Vagina (tissue), 2 donors: ENCODE measurements around the gene MTAP.

Experiments used
- CTCF ChIP-seq, 3 experiments: fragments of 450-650 bp in 2 of 3; fragments of 200-600 bp in 1 of 3; sonication (generic) in 1 of 3; IDR thresholded peaks; one replicate each; pipeline ENCODE4 v1.5.1; 2017 to 2019; ENCODE audit warnings: antibody characterized with exemption in 3 of 3, mild to moderate bottlenecking in 2 of 3, moderate library complexity in 2 of 3
- POLR2A ChIP-seq, 2 donors: fragments of 450-650 bp; IDR thresholded peaks; one replicate each; pipeline ENCODE4 v1.6.1; 2017; ENCODE audit warnings: antibody characterized with exemption in 2 of 2, mild to moderate bottlenecking in 2 of 2, moderate library complexity in 2 of 2
- POLR2AphosphoS5 ChIP-seq, 2 donors: sonication (generic); formaldehyde crosslinking; IDR thresholded peaks; one replicate each; pipeline ENCODE4 v1.9.0; 2017; ENCODE audit warnings: antibody characterized with exemption in 2 of 2, mild to moderate bottlenecking in 2 of 2, low read depth in 1 of 2; ENCODE audit not compliant: insufficient read depth in 1 of 2

DNA sequence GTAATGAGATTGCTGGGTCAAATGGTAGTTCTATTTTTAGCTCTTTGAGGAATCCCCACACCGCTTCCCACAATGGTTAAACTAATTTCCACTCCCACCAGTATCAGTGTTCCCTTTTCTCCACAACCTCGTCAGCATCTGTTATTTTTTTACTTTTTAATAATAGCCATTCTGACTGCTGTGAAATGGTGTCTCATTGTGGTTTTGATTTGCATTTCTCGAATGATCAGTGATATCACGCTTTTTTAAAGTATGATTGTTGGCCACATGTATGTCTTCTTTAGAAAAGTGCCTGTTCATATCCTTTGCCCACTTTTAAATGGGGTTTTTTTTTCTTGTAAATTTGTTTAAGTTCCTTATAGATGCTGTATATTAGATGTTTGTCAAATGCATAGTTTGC, 73.5 kb downstream of the MTAP start:
- TF ChIP-seq CTCF (IDR thresholded peaks at IDR 0.05) (no peak), POLR2A (IDR thresholded peaks at IDR 0.05) (no peak), POLR2AphosphoS5 (IDR thresholded peaks at IDR 0.05; ENCODE audit: insufficient read depth in 1 of 2, low read depth in 1 of 2) (no peak)
